ENCODE measurements around the gene TRIM5.
A peak's percentile ranks its signal among the peaks of the same experiment; 100 is the strongest.
"Not testable (repeated sequence)": the region's sequence is repeated elsewhere in the genome, so short reads cannot be mapped to it uniquely, and the experiment has no call there.

Gene TRIM5, protein sequence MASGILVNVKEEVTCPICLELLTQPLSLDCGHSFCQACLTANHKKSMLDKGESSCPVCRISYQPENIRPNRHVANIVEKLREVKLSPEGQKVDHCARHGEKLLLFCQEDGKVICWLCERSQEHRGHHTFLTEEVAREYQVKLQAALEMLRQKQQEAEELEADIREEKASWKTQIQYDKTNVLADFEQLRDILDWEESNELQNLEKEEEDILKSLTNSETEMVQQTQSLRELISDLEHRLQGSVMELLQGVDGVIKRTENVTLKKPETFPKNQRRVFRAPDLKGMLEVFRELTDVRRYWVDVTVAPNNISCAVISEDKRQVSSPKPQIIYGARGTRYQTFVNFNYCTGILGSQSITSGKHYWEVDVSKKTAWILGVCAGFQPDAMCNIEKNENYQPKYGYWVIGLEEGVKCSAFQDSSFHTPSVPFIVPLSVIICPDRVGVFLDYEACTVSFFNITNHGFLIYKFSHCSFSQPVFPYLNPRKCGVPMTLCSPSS

DNA sequence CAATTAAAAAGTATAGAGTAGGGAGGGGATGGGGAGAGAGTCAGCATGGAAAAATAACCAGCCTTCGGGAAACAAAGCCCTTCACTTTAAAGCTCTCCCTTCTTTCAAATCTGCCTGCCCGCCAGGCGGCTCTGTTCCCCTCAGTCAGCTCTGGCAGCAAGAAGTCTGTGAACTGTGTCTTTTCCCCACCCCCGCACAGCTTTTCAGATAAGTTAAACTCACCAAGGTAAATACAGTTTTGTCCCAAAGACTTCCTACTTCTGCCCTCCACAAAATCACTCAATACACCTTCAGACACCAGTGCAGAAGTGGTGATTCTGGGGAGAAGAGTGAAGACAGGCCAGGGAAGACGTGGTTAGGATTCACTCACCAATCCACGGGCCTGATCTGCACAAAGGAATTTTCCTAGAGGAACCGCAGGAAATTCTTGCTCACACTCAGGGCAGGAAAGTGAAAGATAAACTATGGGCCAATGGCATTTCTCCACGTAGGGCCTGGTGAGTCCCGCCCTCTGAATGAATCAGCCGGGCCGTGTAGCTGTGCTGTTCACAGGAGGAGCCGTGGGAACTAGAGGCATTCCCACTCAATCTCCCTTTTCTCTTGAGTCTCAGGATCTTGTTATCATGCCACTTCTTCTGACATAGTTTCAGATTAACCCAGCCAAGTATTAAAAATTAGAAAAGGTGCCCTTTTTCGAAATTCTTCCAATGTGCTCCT, at the start of gene TRIM5:
Gene TRIM5 (minus strand): TSS at position 429 of the 717 bp plus-strand sequence. CDS start 4,897 bp downstream, outside the sequence.
- peaks cover 8% of the 10 kb centered on the region for H3K9me3 Mint-ChIP-seq
- peaks cover 33% of the 10 kb centered on the region for H3K36me3 Mint-ChIP-seq (ENCODE audit: low read depth)
- no peaks in the 10 kb centered on the region for H3K27me3 Mint-ChIP-seq (ENCODE audit: low read depth)
- H3K4me1 Mint-ChIP-seq = peaks cover 24% of the 10 kb centered on the region
- H3K4me3 Mint-ChIP-seq = peak within 1 kb of the TSS; percentile 91 to 98 (median 97)
- TF ChIP-seq, protein P1, sequence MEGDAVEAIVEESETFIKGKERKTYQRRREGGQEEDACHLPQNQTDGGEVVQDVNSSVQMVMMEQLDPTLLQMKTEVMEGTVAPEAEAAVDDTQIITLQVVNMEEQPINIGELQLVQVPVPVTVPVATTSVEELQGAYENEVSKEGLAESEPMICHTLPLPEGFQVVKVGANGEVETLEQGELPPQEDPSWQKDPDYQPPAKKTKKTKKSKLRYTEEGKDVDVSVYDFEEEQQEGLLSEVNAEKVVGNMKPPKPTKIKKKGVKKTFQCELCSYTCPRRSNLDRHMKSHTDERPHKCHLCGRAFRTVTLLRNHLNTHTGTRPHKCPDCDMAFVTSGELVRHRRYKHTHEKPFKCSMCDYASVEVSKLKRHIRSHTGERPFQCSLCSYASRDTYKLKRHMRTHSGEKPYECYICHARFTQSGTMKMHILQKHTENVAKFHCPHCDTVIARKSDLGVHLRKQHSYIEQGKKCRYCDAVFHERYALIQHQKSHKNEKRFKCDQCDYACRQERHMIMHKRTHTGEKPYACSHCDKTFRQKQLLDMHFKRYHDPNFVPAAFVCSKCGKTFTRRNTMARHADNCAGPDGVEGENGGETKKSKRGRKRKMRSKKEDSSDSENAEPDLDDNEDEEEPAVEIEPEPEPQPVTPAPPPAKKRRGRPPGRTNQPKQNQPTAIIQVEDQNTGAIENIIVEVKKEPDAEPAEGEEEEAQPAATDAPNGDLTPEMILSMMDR (IDR thresholded peaks at IDR 0.05; ENCODE audit: unreplicated experiment in 3 of 3) = peak; percentile 50 to 63 (median 52)
- H3K27ac Mint-ChIP-seq = peak within 1 kb of the TSS; percentile 100

DNA sequence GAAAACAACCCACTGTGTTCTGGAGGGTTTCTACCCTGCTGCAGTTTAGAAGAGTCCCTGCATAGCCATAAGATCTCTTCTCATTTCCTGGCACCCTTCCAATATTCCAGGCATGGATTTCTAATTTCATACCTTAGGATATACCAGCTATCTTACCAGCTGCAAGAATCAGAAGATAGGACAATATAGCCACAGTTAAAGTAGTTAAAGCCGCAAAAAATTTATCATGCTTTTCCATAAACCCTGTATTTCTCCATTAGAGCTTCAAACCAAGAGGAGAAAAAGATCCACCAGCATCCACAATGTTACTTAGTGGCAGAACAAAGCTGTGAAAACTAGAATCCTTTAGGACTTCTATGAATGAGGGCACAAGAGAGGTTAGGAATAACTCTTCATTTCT, 42.8 kb upstream of the TRIM5 start:
- Mint-ChIP-seq H3K36me3 (ENCODE audit: low read depth) (no peaks in the 10 kb centered on the region), H3K4me3 (no peak overlapping the region), H3K27me3 (ENCODE audit: low read depth) (peaks cover 15% of the 10 kb centered on the region), H3K4me1 (no peaks in the 10 kb centered on the region), H3K27ac (no peak overlapping the region), H3K9me3 (no peaks in the 10 kb centered on the region)
- TF ChIP-seq, protein P1 (IDR thresholded peaks at IDR 0.05; ENCODE audit: unreplicated experiment in 3 of 3) = no peak

DNA sequence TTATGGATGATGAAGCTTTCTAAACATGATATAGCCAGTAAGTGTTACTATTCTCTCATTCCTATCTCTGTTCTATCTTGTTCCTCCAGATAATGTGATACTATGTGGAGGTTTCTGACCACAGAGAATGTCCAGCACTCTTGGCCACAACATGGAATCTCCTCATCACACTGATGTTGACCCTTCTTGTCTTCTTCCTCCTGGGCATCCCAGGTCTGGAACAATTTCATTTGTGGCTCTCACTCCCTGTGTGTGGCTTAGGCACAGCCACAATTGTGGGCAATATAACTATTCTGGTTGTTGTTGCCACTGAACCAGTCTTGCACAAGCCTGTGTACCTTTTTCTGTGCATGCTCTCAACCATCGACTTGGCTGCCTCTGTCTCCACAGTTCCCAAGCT, 41.5 kb upstream of the TRIM5 start:
- no peak overlapping the region for H3K4me3 Mint-ChIP-seq
- H3K27ac Mint-ChIP-seq = no peak overlapping the region
- TF ChIP-seq, protein P1 (IDR thresholded peaks at IDR 0.05; ENCODE audit: unreplicated experiment in 3 of 3) = no peak
- H3K36me3 Mint-ChIP-seq (ENCODE audit: low read depth) = no peaks in the 10 kb centered on the region
- H3K4me1 Mint-ChIP-seq = no peaks in the 10 kb centered on the region
- H3K9me3 Mint-ChIP-seq = no peaks in the 10 kb centered on the region
- peaks cover 13% of the 10 kb centered on the region for H3K27me3 Mint-ChIP-seq (ENCODE audit: low read depth)

DNA sequence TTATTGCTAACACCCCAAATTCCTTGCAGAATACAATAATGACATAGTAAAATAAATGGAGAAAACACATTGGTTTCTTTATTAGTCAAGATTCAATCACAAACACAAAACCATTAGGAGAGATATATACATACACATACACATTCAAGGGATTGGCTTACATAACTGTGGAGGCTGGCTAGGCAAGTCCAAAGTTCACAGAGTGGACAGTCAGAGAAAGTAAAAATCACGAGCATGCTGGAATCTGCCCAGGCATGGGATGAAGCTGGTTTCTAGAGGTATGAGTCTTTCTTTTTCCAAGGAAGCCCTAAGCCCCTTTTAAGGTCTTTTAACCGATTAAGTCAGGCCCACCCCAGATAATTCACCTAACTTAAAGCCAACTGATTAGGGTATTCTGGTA, 37.7 kb upstream of the TRIM5 start:
- TF ChIP-seq, protein P1 (IDR thresholded peaks at IDR 0.05; ENCODE audit: unreplicated experiment in 3 of 3) = no peak
- Mint-ChIP-seq H3K27me3 (ENCODE audit: low read depth) (peaks cover 18% of the 10 kb centered on the region), H3K27ac (no peak overlapping the region), H3K36me3 (ENCODE audit: low read depth) (no peaks in the 10 kb centered on the region), H3K4me1 (no peaks in the 10 kb centered on the region), H3K9me3 (peaks cover 7% of the 10 kb centered on the region), H3K4me3 (no peak overlapping the region)

DNA sequence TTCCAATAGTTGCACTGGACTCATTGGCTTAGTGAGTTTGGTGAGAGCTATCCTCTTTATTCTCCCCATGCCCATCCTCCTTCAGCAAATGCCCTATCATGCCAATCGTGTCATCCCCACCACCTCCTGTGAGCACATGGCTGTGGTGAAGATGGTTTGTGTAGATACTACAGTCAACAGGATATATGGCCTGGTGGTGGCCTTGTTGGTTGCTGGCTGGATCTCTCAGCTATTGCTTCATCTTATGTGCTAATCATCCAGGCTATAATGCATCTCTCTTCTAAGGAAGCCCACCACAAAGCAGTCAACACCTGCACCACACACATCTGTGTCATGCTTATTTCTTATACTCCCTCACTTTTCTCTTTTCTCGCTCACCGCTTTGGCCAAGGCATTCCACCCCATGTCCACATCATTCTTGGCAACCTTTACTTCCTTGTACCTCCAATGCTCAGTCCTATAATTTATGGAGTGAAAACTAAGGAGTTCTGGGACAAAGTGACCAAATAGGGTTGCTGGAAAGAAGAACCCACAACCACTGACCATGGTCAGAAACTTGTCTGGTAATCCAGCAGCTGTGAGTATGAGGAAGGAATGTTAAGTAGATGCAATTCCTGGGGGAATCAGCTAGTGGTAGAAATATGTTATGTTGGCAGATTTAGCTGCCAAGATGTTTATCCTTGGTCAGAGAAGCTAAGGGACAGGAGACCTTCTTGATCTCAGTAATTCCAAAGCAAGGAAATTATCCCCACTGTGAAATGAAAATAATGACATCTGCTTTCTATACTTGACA, 35.0 kb upstream of the TRIM5 start:
- Mint-ChIP-seq H3K36me3 (ENCODE audit: low read depth) (no peaks in the 10 kb centered on the region), H3K4me1 (no peaks in the 10 kb centered on the region), H3K4me3 (no peak overlapping the region), H3K9me3 (peaks cover 11% of the 10 kb centered on the region), H3K27me3 (ENCODE audit: low read depth) (peaks cover 9% of the 10 kb centered on the region), H3K27ac (no peak overlapping the region)
- TF ChIP-seq, protein P1 (IDR thresholded peaks at IDR 0.05; ENCODE audit: unreplicated experiment in 3 of 3) = no peak

DNA sequence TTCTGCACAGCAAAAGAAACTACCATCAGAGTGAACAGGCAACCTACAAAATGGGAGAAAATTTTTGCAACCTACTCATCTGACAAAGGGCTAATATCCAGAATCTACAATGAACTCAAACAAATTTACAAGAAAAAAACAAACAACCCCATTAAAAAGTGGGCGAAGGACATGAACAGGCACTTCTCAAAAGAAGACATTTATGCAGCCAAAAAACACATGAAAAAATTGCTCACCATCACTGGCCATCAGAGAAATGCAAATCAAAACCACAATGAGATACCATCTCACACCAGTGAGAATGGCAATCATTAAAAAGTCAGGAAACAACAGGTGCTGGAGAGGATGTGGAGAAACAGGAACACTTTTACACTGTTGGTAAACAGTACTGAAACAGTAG, 31.6 kb upstream of the TRIM5 start:
- not testable (repeated sequence) for H3K4me1 Mint-ChIP-seq; H3K36me3 Mint-ChIP-seq (ENCODE audit: low read depth); H3K27ac Mint-ChIP-seq; H3K4me3 Mint-ChIP-seq
- Mint-ChIP-seq H3K27me3 (ENCODE audit: low read depth) (peaks cover 19% of the 10 kb centered on the region), H3K9me3 (peaks cover 11% of the 10 kb centered on the region)

Measured in nephron (organoid).